Heart left ventricle (tissue), 13 donors: ENCODE results near the gene TMEM232.

Experiments used
- POLR2A ChIP-seq, 2 donors: fragments of 450-650 bp; IDR thresholded peaks; one replicate each; pipeline ENCODE4 v1.6.1; 2017; ENCODE audit warnings: antibody characterized with exemption in 2 of 2, mild to moderate bottlenecking in 2 of 2, moderate library complexity in 2 of 2
- TF ChIP-seq, protein P1 (sequence below), 12 donors: fragments of 200-600 bp; sonication (generic) in 4 of 12; IDR thresholded peaks; one replicate each; pipeline versions ENCODE4 v1.5.0 to v1.8.0; 2018 to 2022; ENCODE audit warnings: antibody characterized with exemption in 12 of 12, mild to moderate bottlenecking in 5 of 12
- donor health status: ischemic (EF 13 %, LVEDD 7.1; RV severe dilation, severe dysfunction).
- donor health status: DM: no; HTN: yes; CAD: no.
- donor health status: DM: no; HTN: no; CAD: no.
- donor health status: ischemic (EF 25% LVEDD 6.9; RV normal size, moderate dysfunction).
- donor health status: ischemic (EF 25% LVEDD 5.7; RV mildly dilated, moderate dysfunction).
- donor health status: ischemic (EF 35%, LVEDD 5.7; RV mildly dilated, moderate dysfunction).
- donor health status: nonischemic (EF 11% LVEDD 7.7; RV severe dilation, severe dysfunction).
- donor health status: DM: yes; HTN: yes; CAD: no.
- donor health status: PGD.
- donor health status: ischemic (EF 29% LVEDD 5.4; RV normal size, mild dysfunction).
- donor health status: nonischemic (EF 23%, LVEDD 6.1; RV moderate dilation, normal function).

GRCh38 chr5:110580625-110581024 is 145.8 kb downstream of the TMEM232 start:
- TF ChIP-seq, protein P1, sequence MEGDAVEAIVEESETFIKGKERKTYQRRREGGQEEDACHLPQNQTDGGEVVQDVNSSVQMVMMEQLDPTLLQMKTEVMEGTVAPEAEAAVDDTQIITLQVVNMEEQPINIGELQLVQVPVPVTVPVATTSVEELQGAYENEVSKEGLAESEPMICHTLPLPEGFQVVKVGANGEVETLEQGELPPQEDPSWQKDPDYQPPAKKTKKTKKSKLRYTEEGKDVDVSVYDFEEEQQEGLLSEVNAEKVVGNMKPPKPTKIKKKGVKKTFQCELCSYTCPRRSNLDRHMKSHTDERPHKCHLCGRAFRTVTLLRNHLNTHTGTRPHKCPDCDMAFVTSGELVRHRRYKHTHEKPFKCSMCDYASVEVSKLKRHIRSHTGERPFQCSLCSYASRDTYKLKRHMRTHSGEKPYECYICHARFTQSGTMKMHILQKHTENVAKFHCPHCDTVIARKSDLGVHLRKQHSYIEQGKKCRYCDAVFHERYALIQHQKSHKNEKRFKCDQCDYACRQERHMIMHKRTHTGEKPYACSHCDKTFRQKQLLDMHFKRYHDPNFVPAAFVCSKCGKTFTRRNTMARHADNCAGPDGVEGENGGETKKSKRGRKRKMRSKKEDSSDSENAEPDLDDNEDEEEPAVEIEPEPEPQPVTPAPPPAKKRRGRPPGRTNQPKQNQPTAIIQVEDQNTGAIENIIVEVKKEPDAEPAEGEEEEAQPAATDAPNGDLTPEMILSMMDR (IDR thresholded peaks at IDR 0.05), result no peak
- TF ChIP-seq POLR2A (IDR thresholded peaks at IDR 0.05), result no peak
